NCI-H2029 (cell line): ENCODE measurements around the gene CD48.

ENCODE experiments used
- DNase-seq: peaks from one replicate; lab custom pipeline; 2025; lab: John Stamatoyannopoulos, UW

The CD48 gene, protein sequence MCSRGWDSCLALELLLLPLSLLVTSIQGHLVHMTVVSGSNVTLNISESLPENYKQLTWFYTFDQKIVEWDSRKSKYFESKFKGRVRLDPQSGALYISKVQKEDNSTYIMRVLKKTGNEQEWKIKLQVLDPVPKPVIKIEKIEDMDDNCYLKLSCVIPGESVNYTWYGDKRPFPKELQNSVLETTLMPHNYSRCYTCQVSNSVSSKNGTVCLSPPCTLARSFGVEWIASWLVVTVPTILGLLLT

DNA sequence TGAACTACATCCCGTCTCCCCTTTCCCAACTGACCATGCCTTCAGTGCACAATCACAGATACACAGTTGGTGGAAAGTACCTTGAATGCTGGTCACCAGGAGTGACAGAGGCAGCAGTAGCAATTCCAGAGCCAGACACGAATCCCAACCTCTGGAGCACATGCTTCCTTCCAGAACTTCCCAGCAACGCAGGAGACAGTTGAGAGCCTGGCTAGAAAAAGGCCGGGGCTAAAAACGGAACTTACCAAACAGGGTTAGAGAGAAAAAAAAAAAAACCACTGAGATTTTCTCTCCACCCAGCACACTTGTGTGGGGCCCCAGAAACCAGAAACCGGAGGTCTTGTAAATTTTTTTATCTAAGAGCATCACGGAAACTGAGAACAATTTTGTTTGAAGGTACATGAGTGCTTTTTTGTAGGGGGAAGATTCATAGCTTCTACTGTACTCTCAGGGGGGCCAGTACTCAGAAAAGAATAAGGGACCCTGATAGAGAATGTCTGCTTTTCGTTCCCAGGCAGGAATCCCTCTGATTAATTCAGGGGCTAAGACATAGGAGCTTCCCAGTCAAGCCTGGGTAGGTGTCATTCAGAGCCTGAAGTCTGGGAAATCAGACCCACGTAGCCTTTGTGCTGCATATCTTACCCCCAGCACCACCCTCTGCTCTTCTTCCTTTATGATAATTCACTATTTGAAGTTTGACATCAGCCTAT lies at the start of gene CD48:
Gene CD48 (minus strand): TSS at position 221 of the 710 bp plus-strand sequence. CDS start 59 bp downstream, at position 162.
- DNase-seq, result no peak

DNA sequence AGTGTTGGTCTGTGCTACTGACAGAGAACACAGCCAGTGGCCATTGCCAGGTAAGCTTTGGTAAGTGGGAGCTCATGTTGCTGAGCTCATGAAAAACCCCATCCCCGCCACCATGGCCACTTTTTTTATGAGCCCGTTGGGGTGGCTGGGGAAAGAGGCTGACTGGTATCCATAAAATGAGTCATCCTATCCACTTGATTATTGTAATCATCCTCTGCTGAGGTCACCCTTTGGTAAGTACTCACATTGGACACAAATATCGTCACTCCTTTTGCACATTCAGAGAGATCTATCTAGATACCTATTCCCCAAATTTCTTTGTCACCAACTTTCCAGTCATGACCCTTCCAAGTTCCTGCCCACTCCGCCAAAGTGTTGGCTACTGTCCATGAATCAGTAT lies 49.4 kb upstream of the CD48 start:
- no peak for DNase-seq

DNA sequence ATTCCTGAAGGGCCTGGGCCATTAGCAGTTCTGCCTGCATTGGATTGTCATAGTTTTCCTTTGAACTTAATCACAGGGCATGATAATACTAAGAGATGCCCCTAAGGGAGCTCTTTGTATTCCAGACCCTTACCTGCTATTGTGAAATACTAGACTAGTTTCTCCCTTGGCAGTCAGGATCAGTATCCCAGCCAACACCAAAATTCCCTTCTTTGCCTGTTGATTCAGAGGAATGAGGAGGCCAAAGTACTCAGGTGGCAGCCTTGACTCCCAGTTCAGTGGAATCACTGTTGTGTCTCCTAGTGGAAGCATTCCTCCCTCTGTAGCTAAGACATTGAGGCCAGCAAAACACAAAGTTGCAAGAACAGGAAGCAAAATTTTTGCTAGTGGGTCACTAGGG lies 48.1 kb upstream of the CD48 start:
- DNase-seq, result no peak

DNA sequence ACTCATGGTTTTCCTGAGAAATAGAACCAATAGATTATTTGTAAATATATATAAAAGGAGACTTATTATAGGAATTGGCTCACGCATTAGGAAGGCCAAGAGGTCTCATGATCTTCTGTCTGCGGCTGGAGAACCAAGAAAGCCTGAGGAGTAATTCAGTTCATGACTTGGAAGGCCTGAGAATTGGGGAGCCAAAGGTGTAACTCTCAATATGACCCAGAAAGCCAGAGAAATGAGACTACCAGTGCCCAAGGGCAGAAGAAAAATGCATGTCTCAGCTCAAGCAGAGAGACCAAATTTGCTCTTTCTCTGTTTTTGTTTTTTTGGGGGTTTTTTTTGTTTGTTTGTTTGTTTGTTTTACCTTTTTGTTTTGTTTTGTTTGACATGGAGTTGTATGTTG lies 46.9 kb upstream of the CD48 start:
- DNase-seq, result no peak

DNA sequence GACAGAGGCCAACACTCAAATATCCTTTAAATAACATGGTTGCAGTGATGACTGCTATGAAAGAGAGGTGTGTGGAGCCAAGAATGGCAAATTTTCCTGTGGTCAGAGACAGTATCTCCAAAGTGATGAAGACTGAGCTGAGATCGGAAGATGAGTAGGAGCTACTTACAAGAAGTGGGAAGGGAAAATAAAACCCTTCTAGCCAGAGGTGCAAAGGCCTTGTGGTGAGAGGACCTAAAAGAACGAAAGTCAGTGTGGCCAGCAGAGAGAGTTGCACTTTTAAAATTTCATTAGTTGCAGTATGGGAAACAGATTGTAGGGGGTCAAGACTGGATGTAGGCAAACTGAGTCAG lies 45.2 kb upstream of the CD48 start:
- no peak for DNase-seq

DNA sequence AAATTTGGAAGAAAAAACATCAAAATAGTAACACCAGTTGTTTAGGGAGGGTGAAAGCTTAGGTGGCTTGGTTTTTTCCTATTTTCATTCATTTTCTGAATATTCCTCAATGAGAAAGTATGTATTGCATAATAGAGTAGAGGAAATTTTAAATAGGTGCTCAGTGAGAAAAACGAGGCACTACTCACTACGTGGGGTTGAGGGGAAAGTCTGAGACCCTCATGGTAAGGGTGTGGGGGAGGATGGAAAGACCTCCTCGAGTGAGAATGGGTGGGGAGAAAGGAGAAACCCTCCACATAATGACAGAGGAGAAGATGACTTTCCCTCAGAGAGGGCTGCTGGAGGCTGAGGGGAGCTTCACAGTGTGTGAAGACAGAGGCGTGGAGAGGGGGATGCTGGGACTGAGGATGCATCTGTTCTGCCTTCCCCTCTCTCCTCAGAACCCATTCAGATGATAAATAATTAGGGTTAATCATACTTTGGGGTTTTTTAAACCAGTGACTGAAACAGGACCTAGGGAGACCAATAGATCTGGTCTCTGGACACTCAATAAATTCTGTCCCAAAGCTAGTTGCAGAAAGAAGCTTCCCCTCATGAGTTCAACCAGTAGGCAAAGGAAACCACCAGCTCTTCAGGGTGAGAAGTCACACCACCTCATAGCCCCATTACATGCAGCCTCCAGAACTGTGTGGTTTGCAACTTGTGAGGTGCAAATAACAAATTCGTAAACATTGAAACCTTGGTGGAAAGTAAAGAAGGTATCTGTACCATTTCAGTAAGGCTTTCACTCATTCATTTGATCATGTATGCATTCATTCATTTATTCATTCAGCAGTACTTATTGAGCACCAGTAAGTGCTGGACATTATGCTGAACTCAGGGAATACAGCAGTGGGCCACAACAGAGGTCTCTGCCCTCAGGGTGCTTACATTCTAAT lies 44.6 kb upstream of the CD48 start:
- DNase-seq, result no peak

DNA sequence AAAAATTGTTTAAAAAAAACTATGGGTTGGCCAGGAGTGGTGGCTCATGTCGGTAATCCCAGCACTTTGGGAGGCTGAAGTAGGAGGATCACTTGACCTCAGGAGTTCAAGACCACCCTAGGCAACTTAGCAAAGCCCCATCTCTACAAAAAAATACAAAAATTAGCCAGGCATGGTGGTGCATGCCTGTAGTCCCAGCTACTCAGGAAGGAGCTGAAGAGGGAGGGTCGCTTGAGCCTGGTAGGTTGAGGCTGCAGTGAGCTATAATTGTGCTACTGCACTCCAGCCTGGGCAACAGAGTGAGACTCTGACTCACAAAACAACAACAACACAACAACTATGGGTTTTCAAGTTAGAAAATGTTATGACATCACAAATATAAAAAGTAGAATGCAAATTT lies 43.8 kb upstream of the CD48 start:
- no peak for DNase-seq

DNA sequence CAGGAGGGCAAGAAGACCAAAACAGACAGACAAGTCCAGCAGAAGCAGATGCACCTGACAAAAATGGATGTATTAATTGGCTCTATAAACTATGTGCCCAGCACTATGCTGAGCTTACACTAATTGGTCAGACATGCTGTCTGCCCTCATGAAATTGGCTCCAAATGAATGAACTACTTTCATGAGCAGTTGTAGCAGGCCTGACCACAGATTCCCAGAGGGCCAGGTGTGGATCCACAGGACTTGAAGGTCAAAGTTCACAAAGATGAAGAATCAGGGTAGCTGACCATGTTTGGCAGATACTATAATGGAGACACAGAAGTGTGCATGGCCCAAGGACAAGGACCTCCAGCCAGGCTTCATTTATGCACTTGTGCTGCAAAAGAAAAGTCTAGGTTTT lies 42.0 kb upstream of the CD48 start:
- no peak for DNase-seq

DNA sequence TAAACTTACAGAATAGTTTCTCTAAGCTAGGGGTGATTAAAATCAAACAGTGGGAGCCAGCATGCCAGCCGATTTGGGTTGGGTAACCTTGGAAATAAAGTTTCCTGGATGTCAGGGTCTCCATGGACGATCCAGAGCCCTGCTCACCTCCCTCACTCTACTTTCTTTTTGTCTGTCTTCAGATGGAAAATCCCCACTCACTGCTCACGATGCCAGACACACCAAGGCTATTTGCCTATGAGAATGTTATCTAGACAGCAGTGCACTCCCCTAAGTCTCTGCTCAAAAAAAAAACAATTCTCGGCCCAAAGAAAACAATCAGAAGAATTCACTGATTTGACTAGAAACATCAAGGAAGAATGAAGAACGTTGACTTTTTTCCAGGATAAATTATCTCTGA lies 41.3 kb upstream of the CD48 start:
- DNase-seq, result no peak

DNA sequence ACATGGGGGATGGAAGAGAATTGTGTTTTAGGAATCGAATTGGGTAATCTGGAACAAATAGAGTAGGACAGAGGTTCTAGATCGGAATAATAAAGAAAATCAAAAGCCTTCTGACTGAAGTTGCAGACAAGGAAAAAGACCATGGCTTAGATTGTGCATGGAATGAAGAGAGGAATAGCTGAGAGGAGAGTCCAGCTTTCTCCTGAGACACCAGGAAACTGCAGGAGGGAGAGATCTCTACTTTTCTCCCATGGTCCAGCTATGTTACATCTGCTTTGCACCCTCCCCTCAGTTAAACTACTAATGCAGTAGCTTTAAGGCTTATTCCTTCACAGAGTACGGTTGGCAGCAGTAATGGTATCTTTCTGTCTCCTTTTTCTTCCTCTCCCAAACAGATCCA lies 40.8 kb upstream of the CD48 start:
- DNase-seq, result no peak

DNA sequence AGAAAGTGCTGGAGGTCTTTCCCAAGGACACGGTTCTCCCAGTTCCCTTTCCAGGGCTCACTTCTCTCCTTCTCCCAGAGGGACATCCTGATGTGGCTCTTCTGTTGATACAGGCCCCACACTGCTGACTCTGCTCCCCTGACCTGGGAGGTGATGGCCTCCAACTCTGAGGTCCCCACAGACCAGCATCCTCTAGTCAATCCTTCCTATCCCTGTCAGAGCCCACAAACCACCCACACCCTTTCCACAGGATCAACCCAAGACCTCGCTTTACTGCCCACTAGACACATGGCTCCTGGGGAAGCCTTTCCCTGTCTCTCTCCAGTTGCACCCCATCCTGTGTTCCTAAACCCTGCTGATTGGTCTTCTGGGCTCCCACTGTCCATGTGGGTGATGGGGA lies 39.0 kb upstream of the CD48 start:
- DNase-seq, result no peak

DNA sequence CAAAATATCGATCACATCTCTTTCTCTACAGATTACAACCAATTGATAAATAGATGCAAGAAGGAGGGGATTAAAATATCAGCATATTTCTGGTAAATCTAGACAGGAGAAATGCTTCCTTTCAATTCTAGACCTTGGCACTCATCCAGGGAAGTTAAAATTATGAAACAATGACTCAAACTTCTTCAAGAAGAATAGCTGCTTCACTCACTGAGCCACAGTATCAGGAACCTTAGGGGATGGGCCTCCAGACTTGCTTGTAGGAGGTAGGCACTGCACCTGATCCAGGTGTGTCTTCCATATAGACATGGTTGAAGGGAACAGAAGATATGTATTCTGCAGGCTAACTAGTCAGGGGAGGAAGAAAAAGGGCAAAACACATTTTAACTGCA lies 37.3 kb upstream of the CD48 start:
- DNase-seq, result no peak

DNA sequence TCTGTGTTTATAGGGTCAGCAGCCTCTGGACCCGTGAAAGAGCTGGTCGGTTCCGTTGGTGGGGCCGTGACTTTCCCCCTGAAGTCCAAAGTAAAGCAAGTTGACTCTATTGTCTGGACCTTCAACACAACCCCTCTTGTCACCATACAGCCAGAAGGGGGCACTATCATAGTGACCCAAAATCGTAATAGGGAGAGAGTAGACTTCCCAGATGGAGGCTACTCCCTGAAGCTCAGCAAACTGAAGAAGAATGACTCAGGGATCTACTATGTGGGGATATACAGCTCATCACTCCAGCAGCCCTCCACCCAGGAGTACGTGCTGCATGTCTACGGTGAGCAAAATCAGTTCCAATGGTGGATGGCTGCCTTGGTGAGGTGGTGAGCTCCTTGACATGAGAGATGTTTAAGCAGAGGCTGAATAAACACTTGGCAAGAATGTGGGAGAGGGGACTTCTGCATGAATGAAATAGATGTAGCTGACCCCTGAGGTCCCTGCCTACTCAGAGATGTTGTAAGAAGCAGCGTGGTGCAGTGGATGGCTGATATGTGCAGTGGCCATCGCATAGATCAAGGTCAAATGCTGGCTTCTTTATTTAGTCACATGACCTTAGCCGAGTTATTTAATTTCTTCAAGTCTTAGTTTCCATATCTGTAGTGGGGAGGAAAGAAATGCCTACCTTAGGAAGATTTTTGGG lies 36.7 kb upstream of the CD48 start:
- DNase-seq, result no peak

DNA sequence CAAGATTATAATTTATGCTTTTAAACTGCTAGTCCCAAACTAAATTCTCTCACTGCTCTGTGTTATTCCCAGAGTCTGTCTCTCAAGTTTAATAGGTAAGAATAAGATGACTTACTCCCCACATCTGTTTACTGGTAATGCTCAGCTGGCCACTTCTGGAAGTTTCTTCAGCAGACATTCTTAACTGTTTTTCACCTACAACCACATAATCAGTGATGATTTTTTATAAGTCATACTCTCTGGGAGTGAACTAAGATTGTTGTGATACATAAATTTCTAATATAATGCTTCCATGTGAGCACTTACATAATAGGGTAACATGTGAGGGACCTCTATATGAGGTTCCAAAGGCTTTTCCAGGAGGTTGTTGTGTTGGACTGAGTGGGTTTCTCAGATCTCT lies 36.1 kb upstream of the CD48 start:
- no peak for DNase-seq

DNA sequence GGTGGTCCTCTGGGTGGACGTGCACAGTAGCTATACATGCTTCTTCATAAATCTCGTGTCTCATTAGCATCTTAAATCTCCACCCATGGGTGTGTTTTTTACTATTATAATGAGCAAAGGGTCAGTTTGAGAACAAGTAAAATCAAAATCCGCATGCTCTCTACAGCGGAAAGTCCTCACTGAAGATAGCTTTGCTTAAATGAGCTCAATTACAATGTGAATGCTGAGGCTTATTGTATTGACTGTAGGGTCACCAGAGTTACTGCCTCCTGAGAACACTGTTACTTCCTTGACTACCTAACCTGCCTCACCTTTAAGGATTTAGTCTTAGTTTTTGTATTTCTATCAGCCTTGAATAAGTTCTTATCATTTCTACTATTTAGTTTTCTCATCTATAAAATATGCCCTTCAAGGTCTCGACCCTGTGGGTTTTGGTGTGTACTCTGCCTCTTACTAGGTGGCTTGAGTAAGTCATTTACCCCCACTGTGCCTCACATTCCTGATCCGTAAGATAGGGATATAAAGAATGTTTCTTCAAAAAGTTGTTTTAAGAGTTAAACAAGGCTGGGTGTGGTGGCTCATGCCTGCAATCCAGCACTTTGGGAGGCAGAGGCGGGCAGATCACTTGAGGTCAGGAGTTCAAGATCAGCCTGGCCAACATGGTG lies 35.3 kb upstream of the CD48 start:
- no peak for DNase-seq

DNA sequence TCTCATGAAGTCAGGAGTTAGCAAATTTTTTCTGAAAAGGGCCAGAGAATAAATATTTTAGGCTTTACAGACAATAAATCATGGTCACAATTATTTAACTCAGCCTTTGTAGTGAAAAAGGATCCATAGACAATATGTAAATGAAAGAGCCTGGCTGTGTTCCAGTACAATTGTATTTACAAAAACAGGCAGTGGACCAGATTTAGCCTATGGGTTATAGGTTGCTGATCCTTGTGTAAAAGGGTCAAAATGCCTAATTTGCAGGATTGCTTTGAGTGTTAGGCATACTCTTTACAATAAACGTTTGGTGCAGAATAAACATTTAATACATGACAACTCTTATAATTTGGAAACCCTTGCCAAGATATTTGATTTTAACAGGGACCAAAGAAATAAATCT lies 33.9 kb upstream of the CD48 start:
- DNase-seq, result no peak

DNA sequence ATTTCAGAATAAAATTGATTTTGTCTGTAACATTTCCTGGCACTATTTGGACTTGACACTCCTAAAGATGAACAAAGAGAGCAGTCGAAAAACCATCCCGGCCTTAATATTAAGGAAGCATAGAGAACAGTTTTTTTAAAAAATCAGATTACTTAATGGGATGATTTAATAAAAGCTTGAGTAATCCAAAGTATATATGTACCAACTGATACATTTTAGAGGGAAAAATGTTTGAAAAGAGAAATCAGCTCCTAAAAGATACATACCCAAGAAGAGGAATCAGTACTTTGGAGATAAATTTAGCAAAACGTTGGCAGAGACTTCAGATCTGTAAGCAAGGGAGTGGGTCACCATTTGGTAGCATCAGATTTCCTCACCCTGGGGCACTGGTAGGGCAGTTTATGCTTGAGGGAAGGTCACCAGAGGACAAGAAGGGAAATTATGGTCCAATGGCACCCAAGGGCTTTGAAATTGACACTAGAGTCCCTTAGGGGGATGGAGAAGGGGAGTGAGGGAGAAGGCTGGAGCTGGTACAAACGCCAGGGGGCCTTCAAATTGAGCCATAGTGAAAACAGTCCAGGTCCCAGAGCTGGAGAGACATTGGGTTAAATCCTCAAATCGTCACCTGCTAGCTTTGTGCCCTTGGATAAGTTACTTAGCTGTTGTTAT lies 33.4 kb upstream of the CD48 start:
- no peak for DNase-seq

DNA sequence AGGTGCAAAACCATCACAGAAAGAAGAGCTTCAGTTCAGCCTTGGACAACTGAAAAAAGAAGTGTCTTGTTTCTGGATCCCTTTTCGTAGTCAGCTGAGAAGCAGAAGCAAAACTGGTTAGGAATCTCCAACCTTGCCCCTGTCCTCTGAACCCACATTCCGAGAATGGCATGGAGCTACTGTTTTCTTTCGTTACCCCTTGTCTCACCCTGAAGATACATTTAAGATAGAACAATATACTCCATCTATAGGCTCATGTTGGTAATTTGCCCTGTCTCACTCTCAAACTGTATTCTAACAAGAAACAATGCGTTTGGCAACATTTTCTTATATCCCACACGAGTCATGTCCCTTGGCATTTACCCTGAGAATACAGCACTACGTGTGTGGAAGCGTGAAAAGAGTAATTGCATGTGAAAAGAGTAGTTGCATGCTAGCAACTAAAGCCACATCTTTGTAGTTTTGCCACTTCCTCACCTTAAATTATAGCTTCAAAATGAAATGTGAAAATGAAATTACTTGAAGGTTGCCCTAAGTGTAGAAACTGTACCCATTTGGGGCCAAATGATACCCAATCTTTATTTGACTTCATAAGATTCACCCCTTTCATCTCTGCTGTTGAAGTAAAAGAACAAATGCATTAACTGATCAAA lies 32.7 kb upstream of the CD48 start:
- no peak for DNase-seq

DNA sequence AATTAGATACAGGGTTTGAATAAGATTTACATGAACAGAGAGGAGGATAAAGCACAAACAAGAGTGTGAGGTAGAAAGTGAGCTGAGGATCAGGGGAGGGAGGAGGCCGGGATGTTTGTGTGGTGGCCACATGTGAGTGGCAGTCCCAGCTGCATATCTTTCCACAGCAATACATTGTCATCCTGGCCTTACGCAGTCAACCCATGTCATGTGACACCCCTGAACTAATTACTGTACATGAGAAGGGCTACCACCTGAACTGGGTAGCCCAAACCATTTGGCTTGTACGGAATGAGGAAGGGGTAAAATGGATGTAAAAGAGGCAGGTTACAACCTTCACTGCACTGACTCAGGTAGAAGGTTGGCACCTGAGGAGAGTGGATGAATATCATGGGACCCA lies 31.6 kb upstream of the CD48 start:
- no peak for DNase-seq

DNA sequence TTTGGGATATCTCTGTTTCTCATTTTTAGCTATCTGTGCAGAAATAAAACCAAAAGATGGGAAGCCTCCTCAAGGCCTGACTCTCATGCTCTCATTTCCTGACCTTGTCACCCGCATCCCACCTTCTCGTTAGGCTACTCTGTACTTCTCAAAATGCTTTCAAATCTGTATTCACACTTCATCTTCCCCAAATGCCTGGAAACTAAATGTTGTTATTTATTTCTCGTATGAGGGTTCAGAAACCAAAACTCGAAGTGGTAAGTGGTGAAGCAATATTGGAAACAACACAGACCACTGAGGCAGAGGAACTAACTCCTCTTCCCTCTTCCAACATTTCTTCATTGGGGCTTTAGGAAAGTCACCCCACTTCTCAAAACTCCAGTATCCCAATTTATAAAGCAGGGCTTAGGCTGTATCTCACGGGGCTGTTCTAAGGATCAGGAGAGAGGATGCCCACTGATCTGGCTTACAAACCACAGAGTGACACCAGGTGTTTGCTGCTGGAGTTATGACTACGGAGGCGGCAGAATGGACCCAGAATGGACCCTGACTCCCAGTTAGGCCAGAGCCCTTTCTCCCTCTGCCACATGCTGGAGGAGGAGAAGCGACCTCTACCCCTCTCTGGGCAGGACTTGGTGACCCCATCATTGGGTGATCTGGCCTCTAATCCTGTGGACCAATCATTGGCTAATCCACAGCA lies 31.0 kb upstream of the CD48 start:
- no peak for DNase-seq
